Gastroesophageal sphincter (tissue), 4 donors: ENCODE results near the gene SH3RF3. TPM values are rescaled to one million over a fixed set of nuclear protein-coding genes. Genes with fewer than 3 reads are reported as not detected.

ENCODE experiments used
- ATAC-seq: fragments of 150-250 bp; one replicate; pipeline ENCODE4 v1.9.1; 2016; ENCODE audit warnings: mild to moderate bottlenecking, moderate library complexity
- H3K27ac ChIP-seq, 4 donors: fragments of 200-600 bp; sonication (generic) in 3 of 4; 1 replicate in 3 of 4; 2 replicates in 1 of 4; pipeline ENCODE4 v1.5.1; 2016 to 2019
- H3K27me3 ChIP-seq: fragments of 200-600 bp; sonication (generic); one replicate; pipeline ENCODE4 v1.5.1; 2019
- H3K36me3 ChIP-seq, 2 donors: fragments of 200-600 bp; sonication (generic); one replicate each; pipeline ENCODE4 v1.5.1; 2019; ENCODE audit warnings: control low read depth in 1 of 2
- H3K4me1 ChIP-seq, 3 donors: fragments of 200-600 bp; sonication (generic); 1 replicate in 2 of 3; 2 replicates in 1 of 3; pipeline ENCODE4 v1.5.1; 2016 to 2019; ENCODE audit warnings: control low read depth in 2 of 3
- H3K4me3 ChIP-seq, 2 donors: fragments of 200-600 bp; sonication (generic); one replicate each; pipeline ENCODE4 v1.5.1; 2019; ENCODE audit warnings: mild to moderate bottlenecking in 1 of 2, moderate library complexity in 1 of 2
- H3K9me3 ChIP-seq, 3 donors: fragments of 200-600 bp; sonication (generic); one replicate each; pipeline ENCODE4 v1.5.1; 2017 to 2019; ENCODE audit warnings: control low read depth in 2 of 3
- EP300 ChIP-seq: sonication (generic); formaldehyde crosslinking; IDR thresholded peaks from one replicate; pipeline ENCODE4 v1.6.1; 2017; ENCODE audit warnings: antibody characterized with exemption, mild to moderate bottlenecking
- POLR2A ChIP-seq, 2 donors: fragments of 450-650 bp; IDR thresholded peaks; one replicate each; pipeline ENCODE4 v1.6.1; 2017; ENCODE audit warnings: antibody characterized with exemption in 2 of 2, mild to moderate bottlenecking in 2 of 2, moderate library complexity in 1 of 2
- POLR2AphosphoS5 ChIP-seq: sonication (generic); formaldehyde crosslinking; IDR thresholded peaks from one replicate; pipeline ENCODE4 v1.6.1; 2017; ENCODE audit warnings: antibody characterized with exemption
- whole genome bisulfite sequencing, 2 donors: methylation state at CpG; one replicate each; pipeline ENCODE4 v1.1.5; 2018; ENCODE audit warnings: low coverage in 1 of 2; 5-methylcytosine and 5-hydroxymethylcytosine counted together
- total RNA-seq, 4 donors: library from RNA; depleted of rRNA; stranded (reverse); fragments of >200 nt; gene quantifications; one replicate each; pipeline ENCODE4 v1.1.0, GENCODE V29; 2016
- TF ChIP-seq, protein P1 (sequence below), 4 experiments: fragments of 200-600 bp in 2 of 4; fragments of 450-650 bp in 2 of 4; sonication (generic) in 1 of 4; IDR thresholded peaks; one replicate each; pipeline ENCODE4 v1.5.1; 2017 to 2019; ENCODE audit warnings: antibody characterized with exemption in 4 of 4, mild to moderate bottlenecking in 2 of 4, moderate library complexity in 2 of 4

SH3RF3 gene
- total RNA-seq, 4 donors from 2014 or later: 10.1 to 15.8 (median 13.2) TPM

DNA sequence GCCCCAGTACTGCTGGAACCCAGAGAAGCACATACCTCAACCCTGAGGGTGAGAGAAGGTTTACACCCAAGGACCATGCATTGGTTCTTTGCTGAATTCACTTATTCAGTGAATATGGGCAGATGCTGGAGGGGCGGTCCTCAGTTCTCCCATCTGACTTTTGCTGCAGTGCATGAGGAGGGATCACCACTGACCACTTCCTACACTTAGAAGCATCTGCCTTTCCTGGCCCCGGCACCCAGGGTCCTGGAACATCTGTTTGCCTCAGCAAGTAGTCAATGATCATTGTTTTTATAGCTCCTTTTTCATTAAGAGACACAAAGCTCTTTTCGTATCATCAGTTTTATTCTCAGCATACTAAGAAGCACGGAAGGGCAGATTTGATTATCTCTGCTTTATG lies 211.4 kb downstream of the SH3RF3 start:
- Histone ChIP-seq H3K27ac (no peak overlapping the region), H3K36me3 (no peaks in the 10 kb centered on the region), H3K4me3 (no peak overlapping the region), H3K4me1 (peaks cover 0 to 7% (median 0%) of the 10 kb centered on the region in 3 donors), H3K9me3 (no peaks in the 10 kb centered on the region), H3K27me3 (no peaks in the 10 kb centered on the region)
- TF ChIP-seq, protein P1, sequence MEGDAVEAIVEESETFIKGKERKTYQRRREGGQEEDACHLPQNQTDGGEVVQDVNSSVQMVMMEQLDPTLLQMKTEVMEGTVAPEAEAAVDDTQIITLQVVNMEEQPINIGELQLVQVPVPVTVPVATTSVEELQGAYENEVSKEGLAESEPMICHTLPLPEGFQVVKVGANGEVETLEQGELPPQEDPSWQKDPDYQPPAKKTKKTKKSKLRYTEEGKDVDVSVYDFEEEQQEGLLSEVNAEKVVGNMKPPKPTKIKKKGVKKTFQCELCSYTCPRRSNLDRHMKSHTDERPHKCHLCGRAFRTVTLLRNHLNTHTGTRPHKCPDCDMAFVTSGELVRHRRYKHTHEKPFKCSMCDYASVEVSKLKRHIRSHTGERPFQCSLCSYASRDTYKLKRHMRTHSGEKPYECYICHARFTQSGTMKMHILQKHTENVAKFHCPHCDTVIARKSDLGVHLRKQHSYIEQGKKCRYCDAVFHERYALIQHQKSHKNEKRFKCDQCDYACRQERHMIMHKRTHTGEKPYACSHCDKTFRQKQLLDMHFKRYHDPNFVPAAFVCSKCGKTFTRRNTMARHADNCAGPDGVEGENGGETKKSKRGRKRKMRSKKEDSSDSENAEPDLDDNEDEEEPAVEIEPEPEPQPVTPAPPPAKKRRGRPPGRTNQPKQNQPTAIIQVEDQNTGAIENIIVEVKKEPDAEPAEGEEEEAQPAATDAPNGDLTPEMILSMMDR (IDR thresholded peaks at IDR 0.05): no peak
- TF ChIP-seq POLR2A (IDR thresholded peaks at IDR 0.05) (no peak), POLR2AphosphoS5 (no peak), EP300 (no peak)
- 96% methylated on average over 3 to 4 of the region's 4 CpGs for WGBS, 2 donors
- no peak for ATAC-seq

DNA sequence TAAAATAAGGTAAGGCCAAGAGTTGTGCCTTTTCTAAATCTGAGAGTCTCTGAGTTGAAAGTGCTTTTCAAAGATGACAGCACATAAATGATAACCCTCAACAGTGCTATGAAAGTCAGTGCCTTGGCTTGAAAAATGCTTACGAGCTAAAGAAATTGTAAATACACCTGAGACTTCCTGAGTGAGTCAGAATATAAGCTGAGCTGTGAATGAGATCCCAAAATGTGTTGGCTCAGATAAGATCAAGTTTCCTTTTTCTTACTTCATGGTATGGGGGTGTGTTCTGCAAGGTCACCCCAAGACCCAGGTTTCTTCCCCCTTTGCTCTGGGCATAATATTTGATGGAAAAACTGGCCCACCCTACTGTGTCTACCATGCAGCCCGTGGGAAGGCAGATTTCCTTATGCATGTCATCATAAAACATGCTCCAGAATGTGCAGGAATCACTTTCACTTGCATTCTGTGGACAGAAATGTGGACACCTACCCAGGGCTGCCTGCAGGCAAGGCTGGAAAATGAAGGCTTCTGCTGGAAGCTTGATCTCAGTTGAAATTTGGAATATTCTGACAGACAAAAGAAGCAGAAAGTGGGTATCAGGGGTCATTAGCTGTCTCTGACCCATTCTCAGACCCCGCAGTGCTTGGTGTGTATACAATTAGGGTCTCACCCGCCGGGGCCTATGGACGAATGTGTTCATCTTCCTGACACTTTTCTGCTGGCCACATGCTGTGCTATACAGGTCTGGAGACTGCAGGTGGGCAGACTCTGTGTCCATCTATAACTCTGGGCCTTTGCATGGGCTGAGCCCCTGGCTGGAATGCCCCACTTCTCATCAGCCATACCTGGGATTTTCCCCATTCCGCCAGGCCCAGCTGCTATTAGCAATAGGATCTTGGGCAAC lies 212.6 kb downstream of the SH3RF3 start:
- no peak overlapping the region for H3K4me3 ChIP-seq
- no peaks in the 10 kb centered on the region for H3K36me3 ChIP-seq
- no peaks in the 10 kb centered on the region for H3K4me1 ChIP-seq
- no peak overlapping the region for H3K27ac ChIP-seq
- no peaks in the 10 kb centered on the region for H3K9me3 ChIP-seq
- ATAC-seq: no peak
- no peaks in the 10 kb centered on the region for H3K27me3 ChIP-seq
- 89% methylated on average over 1 to 6 of the region's 7 CpGs for WGBS, 2 donors
- TF ChIP-seq POLR2A (IDR thresholded peaks at IDR 0.05): no peak
- TF ChIP-seq POLR2AphosphoS5: no peak
- TF ChIP-seq, protein P1 (IDR thresholded peaks at IDR 0.05): no peak
- no peak for TF ChIP-seq EP300

DNA sequence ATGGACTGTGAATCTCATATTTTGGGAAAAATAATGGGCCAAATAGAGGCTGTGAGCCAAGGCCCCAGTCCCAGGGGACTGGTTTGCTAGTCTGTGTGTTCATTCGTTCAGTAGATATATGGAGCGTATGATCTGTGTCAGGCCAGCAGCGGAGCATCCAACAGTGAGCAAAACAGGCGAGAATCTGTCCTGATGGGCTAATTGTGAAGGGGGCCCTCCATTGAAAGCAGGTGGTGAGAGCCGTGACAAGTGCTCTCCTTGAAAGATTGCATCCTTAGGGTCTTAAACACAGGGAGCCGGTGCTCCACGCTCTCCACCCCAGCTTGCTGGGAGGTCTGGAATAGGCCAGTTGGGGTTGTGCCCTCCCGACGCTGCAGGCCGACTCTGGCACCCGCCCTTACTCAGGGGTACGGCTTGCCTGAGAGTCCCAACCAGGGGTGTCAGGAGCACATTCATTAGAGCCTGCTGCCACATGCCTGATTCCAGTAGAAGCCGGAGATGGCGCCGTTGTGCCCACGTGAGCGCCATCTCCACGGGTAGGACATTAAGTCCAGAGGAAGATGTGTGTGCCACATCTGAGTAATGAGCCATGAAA lies 213.3 kb downstream of the SH3RF3 start:
- TF ChIP-seq POLR2A (IDR thresholded peaks at IDR 0.05): no peak
- no peak for TF ChIP-seq POLR2AphosphoS5
- TF ChIP-seq, protein P1 (IDR thresholded peaks at IDR 0.05): no peak
- TF ChIP-seq EP300: no peak
- ATAC-seq: no peak
- H3K27me3 ChIP-seq: no peaks in the 10 kb centered on the region
- WGBS, 2 donors: 91% methylated on average over 8 of the region's 18 CpGs; no CpG with 5 or more reads in 1 of the 2 donors
- H3K9me3 ChIP-seq: no peaks in the 10 kb centered on the region
- H3K27ac ChIP-seq: no peak overlapping the region
- H3K36me3 ChIP-seq: no peaks in the 10 kb centered on the region
- no peaks in the 10 kb centered on the region for H3K4me1 ChIP-seq
- H3K4me3 ChIP-seq: no peak overlapping the region

DNA sequence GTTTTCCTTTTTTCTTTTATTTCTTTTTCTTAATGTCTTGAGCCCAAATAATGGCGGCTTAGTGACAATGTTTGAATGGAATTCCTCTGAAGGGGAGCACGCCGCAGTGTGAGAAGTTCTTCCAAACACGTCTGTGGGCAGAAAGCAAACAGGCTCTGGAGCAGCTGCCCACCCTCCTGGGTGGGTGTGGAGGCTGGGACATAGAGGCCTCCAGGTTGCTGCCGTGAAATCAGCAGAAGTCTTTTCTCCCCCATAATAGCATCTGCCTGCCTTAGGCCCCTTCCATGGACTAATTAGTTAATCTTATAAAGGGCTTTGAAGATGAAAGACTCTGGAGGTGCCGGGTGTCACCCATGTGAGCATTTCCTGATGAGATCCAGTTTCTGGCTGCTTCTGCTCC lies 213.9 kb downstream of the SH3RF3 start:
- Histone ChIP-seq H3K27me3 (no peaks in the 10 kb centered on the region), H3K4me3 (no peak overlapping the region), H3K36me3 (no peaks in the 10 kb centered on the region), H3K27ac (no peak overlapping the region), H3K4me1 (peaks cover 0 to 3% (median 0%) of the 10 kb centered on the region in 3 donors), H3K9me3 (no peaks in the 10 kb centered on the region)
- 96 to 100% methylated on average over 1 to 6 of the region's 6 CpGs for WGBS, 2 donors
- TF ChIP-seq POLR2AphosphoS5 (no peak), POLR2A (IDR thresholded peaks at IDR 0.05) (no peak), EP300 (no peak)
- TF ChIP-seq, protein P1 (IDR thresholded peaks at IDR 0.05): no peak
- no peak for ATAC-seq
